Fibroblast of lung (primary cell): ENCODE results near the gene NPM3. TPM values are rescaled to one million over a fixed set of nuclear protein-coding genes. Genes with fewer than 3 reads are reported as not detected.
"Not testable (repeated sequence)": the region's sequence is repeated elsewhere in the genome, so short reads cannot be mapped to it uniquely, and the experiment has no call there.

Experiments used
- DNase-seq, 2 donors: peaks; one replicate each; pipeline versions ENCODE4 v3.0.0 to v3.0.0-alpha.2; 2010; ENCODE audit warnings: low read depth in 2 of 2
- H2AFZ ChIP-seq: 2 replicates; pipeline ENCODE4 v1.5.1; 2012; ENCODE audit warnings: low read length, control low read depth, inconsistent platforms
- H3K27ac ChIP-seq: 2 replicates; pipeline ENCODE4 v1.5.1; 2011; ENCODE audit warnings: low read length, control low read depth; ENCODE audit not compliant: insufficient read depth
- H3K27me3 ChIP-seq: 2 replicates; pipeline ENCODE4 v1.5.1; 2011; ENCODE audit warnings: mild to moderate bottlenecking, low read length; ENCODE audit not compliant: control insufficient read depth, insufficient read depth
- H3K36me3 ChIP-seq: 2 replicates; pipeline ENCODE4 v1.5.1; 2011; ENCODE audit warnings: low read length; ENCODE audit not compliant: control insufficient read depth, insufficient read depth
- H3K4me1 ChIP-seq: 2 replicates; pipeline ENCODE4 v1.5.1; 2011; ENCODE audit warnings: low read length; ENCODE audit not compliant: control insufficient read depth, insufficient read depth; ENCODE audit errors: extremely low read depth
- H3K4me2 ChIP-seq: 2 replicates; pipeline ENCODE4 v1.5.1; 2011; ENCODE audit warnings: low read length, control low read depth; ENCODE audit not compliant: insufficient read depth; ENCODE audit errors: extremely low read depth
- H3K4me3 ChIP-seq, 4 experiments: fragments of 200-600 bp in 1 of 4; sonication (generic) in 1 of 4; replicated peaks in 1 of 4; 2 replicates each; pipeline ENCODE4 v1.5.1; 2011 to 2016; ENCODE audit warnings: low read length in 4 of 4, low read depth in 3 of 4, mild to moderate bottlenecking in 3 of 4, control low read depth in 2 of 4, inconsistent platforms in 1 of 4, mixed read lengths in 1 of 4; ENCODE audit not compliant: insufficient read depth in 1 of 4; ENCODE audit errors: control extremely low read depth in 1 of 4
- H3K79me2 ChIP-seq: 2 replicates; pipeline ENCODE4 v1.5.1; 2012; ENCODE audit warnings: mild to moderate bottlenecking, low read length, inconsistent platforms; ENCODE audit not compliant: control insufficient read depth, insufficient read depth
- H3K9ac ChIP-seq: 2 replicates; pipeline ENCODE4 v1.5.1; 2011; ENCODE audit warnings: mild to moderate bottlenecking, low read length, control low read depth; ENCODE audit not compliant: insufficient read depth
- H3K9me3 ChIP-seq: 2 replicates; pipeline ENCODE4 v1.5.1; 2012; ENCODE audit warnings: low read depth, low read length; ENCODE audit not compliant: control insufficient read depth, insufficient read depth
- H4K20me1 ChIP-seq: 2 replicates; pipeline ENCODE4 v1.5.1; 2011; ENCODE audit warnings: low read length; ENCODE audit not compliant: control insufficient read depth, insufficient read depth; ENCODE audit errors: extremely low read depth
- CTCF ChIP-seq, 2 donors: IDR thresholded peaks in 1 of 2; conservative IDR thresholded peaks in 1 of 2; 1 replicate in 1 of 2; 2 replicates in 1 of 2; pipeline ENCODE4 v1.5.1; 2011 to 2012; ENCODE audit warnings: low read length in 2 of 2, control low read depth in 1 of 2, inconsistent platforms in 1 of 2, low read depth in 1 of 2, mild to moderate bottlenecking in 1 of 2
- EZH2 ChIP-seq: IDR thresholded peaks from 2 replicates; pipeline ENCODE4 v1.5.1; 2012; ENCODE audit warnings: low read length, control low read depth, mild to moderate bottlenecking; ENCODE audit errors: missing control alignments
- polyA plus RNA-seq, 2 donors: library from polyadenylated mRNA; depleted of rRNA in 1 of 2; stranded (reverse) in 1 of 2; unstranded in 1 of 2; fragments of >200 nt; gene quantifications; 2 replicates each; pipeline ENCODE4 v1.2.1, GENCODE V29; 2011 to 2012; ENCODE audit warnings: missing spikeins in 1 of 2
- total RNA-seq: library from RNA; depleted of rRNA; stranded (reverse); fragments of >200 nt; gene quantifications from 2 replicates; pipeline ENCODE4 v1.2.1, GENCODE V29; 2014

Gene NPM3
- total and polyA plus RNA-seq, 2 donors (not counting 1 experiment from before 2014, with no cell fraction given), result 29.1 to 80.8 TPM

GRCh38 chr10:101793526-101793925 is 10.3 kb upstream of the NPM3 start:
- Histone ChIP-seq H3K36me3 (peaks cover 16% of the 10 kb centered on the region), H3K4me3 (no peak overlapping the region), H3K27ac (no peak overlapping the region), H3K4me1 (no peaks in the 10 kb centered on the region), H2AFZ (no peak overlapping the region), H3K27me3 (no peaks in the 10 kb centered on the region), H3K79me2 (peaks cover 11% of the 10 kb centered on the region), H4K20me1 (no peaks in the 10 kb centered on the region), H3K9ac (no peak overlapping the region), H3K4me2 (no peak overlapping the region), H3K9me3 (no peaks in the 10 kb centered on the region)
- no peak for DNase-seq
- TF ChIP-seq EZH2, result no peak
- TF ChIP-seq CTCF (conservative IDR thresholded peaks at IDR 0.05 in 1 of 2, IDR thresholded peaks at IDR 0.05 in 1 of 2; ENCODE audit: low read depth in 1 of 2, low read length in 2 of 2), result no peak

GRCh38 chr10:101789686-101790085 is 6.4 kb upstream of the NPM3 start:
- no peak for DNase-seq
- no peak overlapping the region for H3K9ac ChIP-seq
- H3K27ac ChIP-seq, result no peak overlapping the region
- H3K36me3 ChIP-seq, result peaks cover 15% of the 10 kb centered on the region
- no peaks in the 10 kb centered on the region for H3K9me3 ChIP-seq
- H3K4me2 ChIP-seq, result no peak overlapping the region
- no peaks in the 10 kb centered on the region for H3K27me3 ChIP-seq
- no peak for TF ChIP-seq CTCF (conservative IDR thresholded peaks at IDR 0.05 in 1 of 2, IDR thresholded peaks at IDR 0.05 in 1 of 2; ENCODE audit: low read depth in 1 of 2, low read length in 2 of 2)
- TF ChIP-seq EZH2, result no peak
- no peak overlapping the region for H2AFZ ChIP-seq
- H3K4me1 ChIP-seq, result no peaks in the 10 kb centered on the region
- H4K20me1 ChIP-seq, result no peaks in the 10 kb centered on the region
- H3K4me3 ChIP-seq, result no peak overlapping the region
- peaks cover 3% of the 10 kb centered on the region for H3K79me2 ChIP-seq

GRCh38 chr10:101789231-101789630 is 6.0 kb upstream of the NPM3 start:
- not testable (repeated sequence) for H4K20me1 ChIP-seq, H3K4me2 ChIP-seq, H3K4me1 ChIP-seq, H3K9ac ChIP-seq, H3K9me3 ChIP-seq, H3K79me2 ChIP-seq, H3K27ac ChIP-seq, H2AFZ ChIP-seq, DNase-seq, H3K4me3 ChIP-seq, H3K27me3 ChIP-seq
- H3K36me3 ChIP-seq, result peaks cover 13% of the 10 kb centered on the region
